GM10248 (cell line): ENCODE results near the gene SYVN1.
"Not testable (repeated sequence)": the region's sequence is repeated elsewhere in the genome, so short reads cannot be mapped to it uniquely, and the experiment has no call there.

Source experiments
- CTCF ChIA-PET: fragments of 300-600 bp; sonication (Branson Sonifier 250); formaldehyde crosslinking; extraction: SDS; loops from one replicate; lab custom pipeline; 2021; ENCODE audit warnings: antibody characterized with exemption; lab: Yijun Ruan, JAX
- POLR2A ChIA-PET: fragments of 350-650 bp; sonication (Branson Sonifier 250); formaldehyde crosslinking; extraction: SDS; loops from one replicate; lab custom pipeline; 2020; ENCODE audit warnings: antibody characterized with exemption; lab: Yijun Ruan, JAX
- DNase-seq: peaks from one replicate; pipeline ENCODE4 v3.0.0; 2012; ENCODE audit errors: extremely low spot score
- TF ChIP-seq, protein P1 (sequence below): IDR thresholded peaks from 2 replicates; pipeline ENCODE4 v1.5.1; 2012; ENCODE audit warnings: mild to moderate bottlenecking, low read depth; ENCODE audit errors: extremely low read depth, missing control alignments, control extremely low read depth

The SYVN1 gene

GRCh38 chr11:65180877-65181568 lies 46.7 kb upstream of the SYVN1 start:
- POLR2A ChIA-PET = interaction anchor here (0.5 to 0.6 kb wide), 2 partner anchors 12 to 714 kb away, joined by 6 read pairs; no protein-coding TSS in a partner anchor
- DNase-seq = peak; percentile 78
- TF ChIP-seq, protein P1, sequence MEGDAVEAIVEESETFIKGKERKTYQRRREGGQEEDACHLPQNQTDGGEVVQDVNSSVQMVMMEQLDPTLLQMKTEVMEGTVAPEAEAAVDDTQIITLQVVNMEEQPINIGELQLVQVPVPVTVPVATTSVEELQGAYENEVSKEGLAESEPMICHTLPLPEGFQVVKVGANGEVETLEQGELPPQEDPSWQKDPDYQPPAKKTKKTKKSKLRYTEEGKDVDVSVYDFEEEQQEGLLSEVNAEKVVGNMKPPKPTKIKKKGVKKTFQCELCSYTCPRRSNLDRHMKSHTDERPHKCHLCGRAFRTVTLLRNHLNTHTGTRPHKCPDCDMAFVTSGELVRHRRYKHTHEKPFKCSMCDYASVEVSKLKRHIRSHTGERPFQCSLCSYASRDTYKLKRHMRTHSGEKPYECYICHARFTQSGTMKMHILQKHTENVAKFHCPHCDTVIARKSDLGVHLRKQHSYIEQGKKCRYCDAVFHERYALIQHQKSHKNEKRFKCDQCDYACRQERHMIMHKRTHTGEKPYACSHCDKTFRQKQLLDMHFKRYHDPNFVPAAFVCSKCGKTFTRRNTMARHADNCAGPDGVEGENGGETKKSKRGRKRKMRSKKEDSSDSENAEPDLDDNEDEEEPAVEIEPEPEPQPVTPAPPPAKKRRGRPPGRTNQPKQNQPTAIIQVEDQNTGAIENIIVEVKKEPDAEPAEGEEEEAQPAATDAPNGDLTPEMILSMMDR = peak; percentile 80
- CTCF ChIA-PET = interaction anchor here (0.7 to 4.8 kb wide), 21 partner anchors 10 to 492 kb away, joined by 3 to 48 read pairs (median 4); partner anchors contain the start of genes ARL2, CDC42EP2, FAU and MRPL49

GRCh38 chr11:65174571-65175010 lies 40.3 kb upstream of the SYVN1 start:
- not testable (repeated sequence) for DNase-seq
- POLR2A ChIA-PET = interaction anchor here (1.5 kb wide), 1 partner anchor 40 kb away, joined by 6 read pairs; no protein-coding TSS in a partner anchor
- CTCF ChIA-PET = interaction anchor here (0.9 to 1.9 kb wide), 4 partner anchors 22 to 51 kb away, joined by 3 to 6 read pairs (median 3); no protein-coding TSS in a partner anchor

GRCh38 chr11:65172600-65172999 lies 38.3 kb upstream of the SYVN1 start:
- CTCF ChIA-PET = no interaction called here
- TF ChIP-seq, protein P1 = no peak
- no peak for DNase-seq
- POLR2A ChIA-PET = no interaction called here

DNA sequence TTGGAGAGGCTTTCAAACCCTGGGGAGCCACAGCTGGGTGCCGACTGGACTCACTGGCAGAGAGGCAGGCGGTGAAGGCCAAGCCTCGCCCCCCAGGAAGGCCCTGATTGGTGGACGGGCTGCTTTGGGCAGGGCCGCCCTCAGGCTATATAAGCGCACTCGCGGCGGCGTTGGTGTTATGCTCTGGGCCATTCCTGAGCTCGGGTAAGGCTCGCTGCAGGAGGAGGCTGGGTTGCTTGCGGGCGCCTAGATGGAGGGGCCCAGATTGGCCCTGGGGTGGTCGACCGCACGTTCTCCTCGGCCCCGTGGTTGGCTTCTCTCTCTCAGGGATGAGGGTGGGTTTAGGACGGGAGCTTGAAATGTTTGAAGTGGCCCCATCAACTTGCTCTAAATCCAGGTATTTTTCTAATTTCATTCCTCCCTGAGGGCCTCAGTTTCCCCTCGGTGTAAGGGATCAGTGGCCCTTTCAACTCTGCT lies 35.8 kb upstream of the SYVN1 start, which contains the start of gene SPDYC:
TSS of gene SPDYC (plus strand) at position 176 of the 477 bp plus-strand sequence. CDS start 1,125 bp downstream, outside the sequence.
- ChIA-PET POLR2A (interaction anchor here (0.7 to 1.1 kb wide), 2 partner anchors 48 to 239 kb away, joined by 3 to 4 read pairs; partner anchors contain the start of gene MRPL49), CTCF (interaction anchor here (1.3 to 2.0 kb wide), 3 partner anchors 55 to 84 kb away, joined by 3 to 4 read pairs (median 3); no protein-coding TSS in a partner anchor)
- TF ChIP-seq, protein P1 = no peak
- DNase-seq = no peak

DNA sequence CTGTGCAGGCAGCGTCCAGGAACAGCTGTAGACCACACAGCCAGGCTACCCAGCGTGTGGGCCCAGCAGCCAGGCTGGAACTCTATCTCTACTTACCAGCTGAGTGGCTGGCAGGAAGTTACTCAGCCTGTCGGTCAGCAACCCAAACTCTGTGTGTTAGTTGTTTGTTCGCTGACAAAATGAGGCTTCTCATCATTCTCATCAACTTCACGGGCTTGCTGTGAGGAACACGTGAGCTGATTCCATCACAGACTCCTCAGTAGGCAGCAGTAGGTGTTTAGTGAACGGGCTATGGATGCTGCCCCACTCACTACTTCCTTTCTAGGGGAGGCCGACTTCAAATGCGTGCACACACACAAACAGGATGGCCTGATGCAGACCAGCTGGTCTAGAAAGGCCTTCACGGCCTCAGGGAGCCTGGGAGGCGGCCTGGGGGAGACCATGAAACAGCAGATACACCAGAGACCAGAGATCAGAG lies 34.9 kb upstream of the SYVN1 start:
- TF ChIP-seq, protein P1 = no peak
- ChIA-PET POLR2A (interaction anchor here (0.7 kb wide), 2 partner anchors 12 to 47 kb away, joined by 4 to 6 read pairs; partner anchors contain the start of genes CAPN1 and MRPL49), CTCF (interaction anchor here (0.9 to 2.0 kb wide), 5 partner anchors 11 to 160 kb away, joined by 3 to 6 read pairs (median 3); no protein-coding TSS in a partner anchor)
- peak; percentile 36 for DNase-seq

- CTCF ChIA-PET = interaction anchor here (1.4 to 1.6 kb wide), 2 partner anchors 14 to 148 kb away, joined by 3 to 4 read pairs; partner anchors contain the start of gene CAPN1
Measured at GRCh38 chr11:65167656-65168055, 33.3 kb upstream of the SYVN1 start.

More at GRCh38 chr11:65167656-65168055, 33.3 kb upstream of the SYVN1 start:
- TF ChIP-seq, protein P1 = no peak
- POLR2A ChIA-PET = no interaction called here
- no peak for DNase-seq
